ENCODE data around the gene TEDC2. TPM values are rescaled to one million over a fixed set of nuclear protein-coding genes. Genes with fewer than 3 reads are reported as not detected.

Gene TEDC2
- polyA plus RNA-seq, 1 of the 3 experiments (the other 2 are of a cell fraction): 15.6 TPM

DNA sequence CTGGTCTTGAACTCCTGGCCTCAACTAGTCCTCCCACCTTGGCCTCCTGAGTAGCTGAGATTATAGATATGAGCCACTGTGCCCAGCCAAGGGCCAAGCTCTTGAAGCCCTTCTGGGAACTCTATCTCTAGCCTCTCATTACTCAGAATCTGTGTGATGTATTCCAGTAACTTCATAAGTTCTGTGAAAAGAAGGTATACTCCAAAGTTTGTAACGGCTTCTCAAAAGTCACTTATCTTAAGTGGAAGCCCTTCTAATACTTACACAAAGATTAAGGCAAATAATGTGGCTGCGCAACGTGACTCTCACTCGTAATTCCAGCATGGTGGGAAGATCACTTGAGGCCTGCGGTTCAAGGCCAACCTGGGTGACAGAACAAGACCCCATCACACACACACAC lies 34.7 kb downstream of the TEDC2 start:
- H3K9ac ChIP-seq: no peak overlapping the region
- no peak overlapping the region for H3K4me2 ChIP-seq
- no peaks in the 10 kb centered on the region for H3K9me2 ChIP-seq
- no peak for DNase-seq
- no peaks in the 10 kb centered on the region for H3K9me3 ChIP-seq
- H3K4me1 ChIP-seq (ENCODE audit: control insufficient read depth in 1 of 2, insufficient read depth in 2 of 2, low read depth in 1 of 2, low read length in 1 of 2): peaks cover 0 to 17% of the 10 kb centered on the region in 2 experiments; a peak in 1 of 4 replicates
- no peak overlapping the region for H3K27ac ChIP-seq (ENCODE audit: low read depth in 2 of 2, low read length in 1 of 2)
- H2AFZ ChIP-seq (ENCODE audit: low read depth): no peak overlapping the region
- no peaks in the 10 kb centered on the region for H3F3A ChIP-seq (replicated peaks; ENCODE audit: insufficient read depth)
- ChIA-PET CTCF (interaction anchor here (1.4 kb wide), 1 partner anchor 21 kb away, joined by 3 read pairs; no protein-coding TSS in a partner anchor), POLR2A (no interaction called here)
- no peaks in the 10 kb centered on the region for H3K27me3 ChIP-seq (ENCODE audit: insufficient read depth)
- no peaks in the 10 kb centered on the region for H4K20me1 ChIP-seq (ENCODE audit: insufficient read depth)
- peaks cover 0 to 16% of the 10 kb centered on the region in 2 experiments for H3K36me3 ChIP-seq (replicated peaks in 1 of 2; ENCODE audit: control insufficient read depth in 1 of 2, insufficient read depth in 2 of 2, low read length in 1 of 2)
- H3K79me2 ChIP-seq (ENCODE audit: insufficient read depth): no peaks in the 10 kb centered on the region
- TF ChIP-seq RXRA (IDR thresholded peaks at IDR 0.05; ENCODE audit: borderline replicate concordance, low read depth) (no peak), NRF1 (IDR thresholded peaks at IDR 0.05; ENCODE audit: low read depth, low read length) (no peak), MXI1 (IDR thresholded peaks at IDR 0.05; ENCODE audit: low read depth, low read length) (no peak), TEAD4 (IDR thresholded peaks at IDR 0.05; ENCODE audit: borderline replicate concordance, insufficient read depth) (no peak), RCOR1 (IDR thresholded peaks at IDR 0.05; ENCODE audit: low read length) (no peak), EZH2phosphoT487 (IDR thresholded peaks at IDR 0.05; ENCODE audit: borderline replicate concordance, low read depth) (no peak), TCF12 (IDR thresholded peaks at IDR 0.05) (no peak), SIN3A (IDR thresholded peaks at IDR 0.05; ENCODE audit: borderline replicate concordance, low read depth, low read length) (no peak), GABPA (IDR thresholded peaks at IDR 0.05; ENCODE audit: low read depth) (no peak)
- TF ChIP-seq, protein P1, sequence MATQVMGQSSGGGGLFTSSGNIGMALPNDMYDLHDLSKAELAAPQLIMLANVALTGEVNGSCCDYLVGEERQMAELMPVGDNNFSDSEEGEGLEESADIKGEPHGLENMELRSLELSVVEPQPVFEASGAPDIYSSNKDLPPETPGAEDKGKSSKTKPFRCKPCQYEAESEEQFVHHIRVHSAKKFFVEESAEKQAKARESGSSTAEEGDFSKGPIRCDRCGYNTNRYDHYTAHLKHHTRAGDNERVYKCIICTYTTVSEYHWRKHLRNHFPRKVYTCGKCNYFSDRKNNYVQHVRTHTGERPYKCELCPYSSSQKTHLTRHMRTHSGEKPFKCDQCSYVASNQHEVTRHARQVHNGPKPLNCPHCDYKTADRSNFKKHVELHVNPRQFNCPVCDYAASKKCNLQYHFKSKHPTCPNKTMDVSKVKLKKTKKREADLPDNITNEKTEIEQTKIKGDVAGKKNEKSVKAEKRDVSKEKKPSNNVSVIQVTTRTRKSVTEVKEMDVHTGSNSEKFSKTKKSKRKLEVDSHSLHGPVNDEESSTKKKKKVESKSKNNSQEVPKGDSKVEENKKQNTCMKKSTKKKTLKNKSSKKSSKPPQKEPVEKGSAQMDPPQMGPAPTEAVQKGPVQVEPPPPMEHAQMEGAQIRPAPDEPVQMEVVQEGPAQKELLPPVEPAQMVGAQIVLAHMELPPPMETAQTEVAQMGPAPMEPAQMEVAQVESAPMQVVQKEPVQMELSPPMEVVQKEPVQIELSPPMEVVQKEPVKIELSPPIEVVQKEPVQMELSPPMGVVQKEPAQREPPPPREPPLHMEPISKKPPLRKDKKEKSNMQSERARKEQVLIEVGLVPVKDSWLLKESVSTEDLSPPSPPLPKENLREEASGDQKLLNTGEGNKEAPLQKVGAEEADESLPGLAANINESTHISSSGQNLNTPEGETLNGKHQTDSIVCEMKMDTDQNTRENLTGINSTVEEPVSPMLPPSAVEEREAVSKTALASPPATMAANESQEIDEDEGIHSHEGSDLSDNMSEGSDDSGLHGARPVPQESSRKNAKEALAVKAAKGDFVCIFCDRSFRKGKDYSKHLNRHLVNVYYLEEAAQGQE (IDR thresholded peaks at IDR 0.05; ENCODE audit: low read depth, low read length): no peak
- TF ChIP-seq, protein P2, sequence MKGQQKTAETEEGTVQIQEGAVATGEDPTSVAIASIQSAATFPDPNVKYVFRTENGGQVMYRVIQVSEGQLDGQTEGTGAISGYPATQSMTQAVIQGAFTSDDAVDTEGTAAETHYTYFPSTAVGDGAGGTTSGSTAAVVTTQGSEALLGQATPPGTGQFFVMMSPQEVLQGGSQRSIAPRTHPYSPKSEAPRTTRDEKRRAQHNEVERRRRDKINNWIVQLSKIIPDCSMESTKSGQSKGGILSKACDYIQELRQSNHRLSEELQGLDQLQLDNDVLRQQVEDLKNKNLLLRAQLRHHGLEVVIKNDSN (IDR thresholded peaks at IDR 0.05; ENCODE audit: borderline replicate concordance, low read depth): no peak
- TF ChIP-seq, protein P3, sequence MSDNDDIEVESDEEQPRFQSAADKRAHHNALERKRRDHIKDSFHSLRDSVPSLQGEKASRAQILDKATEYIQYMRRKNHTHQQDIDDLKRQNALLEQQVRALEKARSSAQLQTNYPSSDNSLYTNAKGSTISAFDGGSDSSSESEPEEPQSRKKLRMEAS (IDR thresholded peaks at IDR 0.05; ENCODE audit: low read depth): no peak
- TF ChIP-seq, protein P4, sequence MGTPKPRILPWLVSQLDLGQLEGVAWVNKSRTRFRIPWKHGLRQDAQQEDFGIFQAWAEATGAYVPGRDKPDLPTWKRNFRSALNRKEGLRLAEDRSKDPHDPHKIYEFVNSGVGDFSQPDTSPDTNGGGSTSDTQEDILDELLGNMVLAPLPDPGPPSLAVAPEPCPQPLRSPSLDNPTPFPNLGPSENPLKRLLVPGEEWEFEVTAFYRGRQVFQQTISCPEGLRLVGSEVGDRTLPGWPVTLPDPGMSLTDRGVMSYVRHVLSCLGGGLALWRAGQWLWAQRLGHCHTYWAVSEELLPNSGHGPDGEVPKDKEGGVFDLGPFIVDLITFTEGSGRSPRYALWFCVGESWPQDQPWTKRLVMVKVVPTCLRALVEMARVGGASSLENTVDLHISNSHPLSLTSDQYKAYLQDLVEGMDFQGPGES (IDR thresholded peaks at IDR 0.05; ENCODE audit: low read depth, low read length): no peak
- TF ChIP-seq, protein P5, sequence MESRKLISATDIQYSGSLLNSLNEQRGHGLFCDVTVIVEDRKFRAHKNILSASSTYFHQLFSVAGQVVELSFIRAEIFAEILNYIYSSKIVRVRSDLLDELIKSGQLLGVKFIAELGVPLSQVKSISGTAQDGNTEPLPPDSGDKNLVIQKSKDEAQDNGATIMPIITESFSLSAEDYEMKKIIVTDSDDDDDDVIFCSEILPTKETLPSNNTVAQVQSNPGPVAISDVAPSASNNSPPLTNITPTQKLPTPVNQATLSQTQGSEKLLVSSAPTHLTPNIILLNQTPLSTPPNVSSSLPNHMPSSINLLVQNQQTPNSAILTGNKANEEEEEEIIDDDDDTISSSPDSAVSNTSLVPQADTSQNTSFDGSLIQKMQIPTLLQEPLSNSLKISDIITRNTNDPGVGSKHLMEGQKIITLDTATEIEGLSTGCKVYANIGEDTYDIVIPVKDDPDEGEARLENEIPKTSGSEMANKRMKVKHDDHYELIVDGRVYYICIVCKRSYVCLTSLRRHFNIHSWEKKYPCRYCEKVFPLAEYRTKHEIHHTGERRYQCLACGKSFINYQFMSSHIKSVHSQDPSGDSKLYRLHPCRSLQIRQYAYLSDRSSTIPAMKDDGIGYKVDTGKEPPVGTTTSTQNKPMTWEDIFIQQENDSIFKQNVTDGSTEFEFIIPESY (IDR thresholded peaks at IDR 0.05; ENCODE audit: borderline replicate concordance, low read depth): no peak
- TF ChIP-seq, protein P6, sequence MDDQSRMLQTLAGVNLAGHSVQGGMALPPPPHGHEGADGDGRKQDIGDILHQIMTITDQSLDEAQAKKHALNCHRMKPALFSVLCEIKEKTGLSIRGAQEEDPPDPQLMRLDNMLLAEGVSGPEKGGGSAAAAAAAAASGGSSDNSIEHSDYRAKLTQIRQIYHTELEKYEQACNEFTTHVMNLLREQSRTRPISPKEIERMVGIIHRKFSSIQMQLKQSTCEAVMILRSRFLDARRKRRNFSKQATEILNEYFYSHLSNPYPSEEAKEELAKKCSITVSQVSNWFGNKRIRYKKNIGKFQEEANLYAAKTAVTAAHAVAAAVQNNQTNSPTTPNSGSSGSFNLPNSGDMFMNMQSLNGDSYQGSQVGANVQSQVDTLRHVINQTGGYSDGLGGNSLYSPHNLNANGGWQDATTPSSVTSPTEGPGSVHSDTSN (IDR thresholded peaks at IDR 0.05): no peak
- H3K4me3 ChIP-seq (ENCODE audit: low read depth in 2 of 2, low read length in 1 of 2): no peak overlapping the region
- WGBS (ENCODE audit: low lambda C conversion rate): 93% methylated on average over 5 of the region's 5 CpGs
